Endothelial cell of umbilical vein (primary cell): ENCODE data around the gene GAN. TPM values are rescaled to one million over a fixed set of nuclear protein-coding genes. Genes with fewer than 3 reads are reported as not detected.

Experiments used
- BruUV-seq: library from RNA; stranded (reverse); fragments of 400-500 nt; replicated peaks from 2 replicates; lab custom pipeline; 2021; lab: Mats Ljungman, UMichigan
- CTCF ChIA-PET: fragments of 300-600, 350-600 bp; sonication (Branson Sonifier 250); formaldehyde crosslinking; loops from one replicate; lab custom pipeline; 2021; ENCODE audit warnings: antibody characterized with exemption, inconsistent platforms; lab: Charles Lee
- POLR2A ChIA-PET: fragments of 300-600, 350-600 bp; sonication (Branson Sonifier 250); formaldehyde crosslinking; loops from one replicate; lab custom pipeline; 2021; ENCODE audit warnings: antibody characterized with exemption, inconsistent platforms; lab: Charles Lee
- DNase-seq: peaks from one replicate; pipeline ENCODE4 v3.0.0-alpha.2; 2011; ENCODE audit warnings: low read depth, low spot score
- FAIRE-seq: peaks from 2 replicates; lab custom pipeline; 2011; peaks lifted over from hg19 to GRCh38; lab: Jason Lieb, UNC
- H2AFZ ChIP-seq: 2 replicates; pipeline ENCODE4 v1.6.0; 2012; ENCODE audit warnings: low read depth, low read length, control low read depth, inconsistent platforms
- H3K27ac ChIP-seq: 2 replicates; pipeline ENCODE4 v1.5.1; 2011; ENCODE audit warnings: low read depth, mild to moderate bottlenecking, control low read depth, low read length, moderate library complexity; ENCODE audit not compliant: insufficient read depth
- H3K27me3 ChIP-seq, 2 experiments: 2 replicates each; pipeline versions ENCODE4 v1.6.0 to v1.6.1; 2011; ENCODE audit warnings: low read length in 2 of 2, mixed read lengths in 1 of 2; ENCODE audit not compliant: control insufficient read depth in 2 of 2, insufficient read depth in 2 of 2
- H3K36me3 ChIP-seq, 2 experiments: 2 replicates in 1 of 2; 3 replicates in 1 of 2; pipeline ENCODE4 v1.5.1; 2011; ENCODE audit warnings: low read length in 2 of 2, mild to moderate bottlenecking in 1 of 2, moderate library complexity in 1 of 2; ENCODE audit not compliant: control insufficient read depth in 2 of 2, insufficient read depth in 2 of 2; ENCODE audit errors: extremely low read depth in 1 of 2
- H3K4me1 ChIP-seq: 3 replicates; pipeline ENCODE4 v1.5.1; 2011; ENCODE audit warnings: mild to moderate bottlenecking, low read length; ENCODE audit not compliant: control insufficient read depth, insufficient read depth; ENCODE audit errors: extremely low read depth
- H3K4me2 ChIP-seq: 2 replicates; pipeline ENCODE4 v1.6.1; 2011; ENCODE audit warnings: low read length, control low read depth, mixed read lengths; ENCODE audit not compliant: insufficient read depth
- H3K4me3 ChIP-seq, 3 experiments: fragments of 200-600 bp in 1 of 3; sonication (generic), shearing (Covaris generic) in 1 of 3; replicated peaks in 1 of 3; 2 replicates each; pipeline ENCODE4 v1.5.1; 2011 to 2016; ENCODE audit warnings: control low read depth in 3 of 3, low read length in 3 of 3, mild to moderate bottlenecking in 2 of 3, inconsistent platforms in 1 of 3, low read depth in 1 of 3, moderate library complexity in 1 of 3; ENCODE audit not compliant: insufficient read depth in 1 of 3
- H3K79me2 ChIP-seq: 2 replicates; pipeline ENCODE4 v1.6.0; 2012; ENCODE audit warnings: low read length, inconsistent platforms; ENCODE audit not compliant: control insufficient read depth, insufficient read depth
- H3K9ac ChIP-seq: replicated peaks from 2 replicates; pipeline ENCODE3; 2011; ENCODE audit warnings: low read length, control low read depth; ENCODE audit not compliant: insufficient read depth; ENCODE audit errors: extremely low read depth
- H3K9me1 ChIP-seq: replicated peaks from 3 replicates; pipeline ENCODE4 v1.6.0; 2011; ENCODE audit warnings: mild to moderate bottlenecking, low read length; ENCODE audit not compliant: control insufficient read depth, insufficient read depth; ENCODE audit errors: extremely low read depth
- H3K9me3 ChIP-seq: replicated peaks from 2 replicates; pipeline ENCODE4 v1.5.1; 2012; ENCODE audit warnings: low read length, inconsistent platforms; ENCODE audit not compliant: control insufficient read depth, insufficient read depth
- H4K20me1 ChIP-seq: replicated peaks from 2 replicates; pipeline ENCODE3; 2011; ENCODE audit warnings: mild to moderate bottlenecking, low read length; ENCODE audit not compliant: control insufficient read depth, insufficient read depth; ENCODE audit errors: extremely low read depth
- CTCF ChIP-seq, 2 donors: IDR thresholded peaks; 1 replicate in 1 of 2; 2 replicates in 1 of 2; pipeline ENCODE4 v1.5.1; 2011; ENCODE audit warnings: low read length in 2 of 2, mild to moderate bottlenecking in 2 of 2, moderate library complexity in 2 of 2, control low read depth in 1 of 2, inconsistent platforms in 1 of 2, low read depth in 1 of 2; ENCODE audit not compliant: insufficient read depth in 1 of 2; ENCODE audit errors: extremely low read depth in 1 of 2
- EZH2 ChIP-seq: IDR thresholded peaks from 2 replicates; pipeline ENCODE4 v1.6.1; 2012; ENCODE audit warnings: borderline replicate concordance, low read depth, mild to moderate bottlenecking, moderate library complexity, low read length, inconsistent platforms; ENCODE audit not compliant: severe bottlenecking
- FOS ChIP-seq: IDR thresholded peaks from 2 replicates; pipeline ENCODE4 v1.6.1; 2011; ENCODE audit warnings: mild to moderate bottlenecking, low read length, moderate library complexity, borderline replicate concordance; ENCODE audit not compliant: insufficient read depth
- GATA2 ChIP-seq: IDR thresholded peaks from 2 replicates; pipeline ENCODE4 v1.7.0; 2011; ENCODE audit warnings: low read depth, mild to moderate bottlenecking, moderate library complexity, mixed read lengths, low read length; ENCODE audit not compliant: insufficient read length, insufficient read depth
- JUN ChIP-seq: IDR thresholded peaks from 2 replicates; pipeline ENCODE4 v1.6.1; 2011; ENCODE audit warnings: borderline replicate concordance, low read depth; ENCODE audit not compliant: insufficient read length, insufficient read depth
- MAX ChIP-seq: IDR thresholded peaks from 2 replicates; pipeline ENCODE4 v1.6.1; 2011; ENCODE audit not compliant: insufficient read depth, insufficient read length
- MYC ChIP-seq: IDR thresholded peaks from one replicate; pipeline ENCODE4 v1.6.1; 2011; ENCODE audit warnings: mild to moderate bottlenecking, low read depth, low read length
- POLR2A ChIP-seq: IDR thresholded peaks from 2 replicates; pipeline ENCODE4 v1.6.1; 2012; ENCODE audit warnings: low read depth, mild to moderate bottlenecking, control low read depth, low read length
- POLR2AphosphoS5 ChIP-seq: IDR thresholded peaks from 2 replicates; pipeline ENCODE4 v1.6.1; 2012; ENCODE audit warnings: low read depth, mild to moderate bottlenecking, control low read depth, low read length, moderate library complexity; ENCODE audit not compliant: insufficient read depth
- dilution Hi-C: fragments of 300-500 bp; cut with MboI; formaldehyde crosslinking; loops from one replicate; pipeline ENCODE4 v1.15.0; 2019; ENCODE audit warnings: low sequenced_read_pairs; ENCODE audit not compliant: extremely low pct_ligation_motif_present
- intact Hi-C: fragments of 100-400 bp; cut with micrococcal nuclease; formaldehyde crosslinking; loops from one replicate; pipeline ENCODE4 v1.10.0; 2022
- polyA plus RNA-seq, 4 experiments: library from polyadenylated mRNA; depleted of rRNA in 3 of 4; stranded (reverse) in 3 of 4; unstranded in 1 of 4; fragments of >200 nt; gene quantifications; 2 replicates each; pipeline versions ENCODE4 v1.2.1 to v1.2.3, GENCODE V29; 2011 to 2012; ENCODE audit warnings: missing spikeins in 1 of 4
- total RNA-seq: library from RNA; stranded (reverse); gene quantifications from 2 replicates; pipeline ENCODE4 v1.2.3, GENCODE V29; 2021

Gene GAN
- total and polyA plus RNA-seq, 2 donors (not counting 3 experiments of a cell fraction or from before 2014, with no cell fraction given) = 1.8 to 11.1 TPM

- Histone ChIP-seq H3K4me2 (no peak overlapping the region), H3K79me2 (no peaks in the 10 kb centered on the region), H3K9me1 (no peaks in the 10 kb centered on the region), H3K27ac (no peak overlapping the region), H2AFZ (no peak overlapping the region), H3K4me3 (no peak overlapping the region), H3K36me3 (no peaks in the 10 kb centered on the region), H3K9me3 (no peaks in the 10 kb centered on the region), H3K27me3 (peaks cover 0 to 1% of the 10 kb centered on the region in 2 experiments), H3K9ac (no peak overlapping the region), H4K20me1 (no peaks in the 10 kb centered on the region), H3K4me1 (no peaks in the 10 kb centered on the region)
- ChIA-PET CTCF (interaction anchor here (1.4 kb wide), 1 partner anchor 53 kb away, joined by 3 read pairs; no protein-coding TSS in a partner anchor), POLR2A (no interaction called here)
- BruUV-seq = no TSS peak
- dilution Hi-C loops (no loop called here), intact Hi-C loops (no loop called here)
- FAIRE-seq (no peak), DNase-seq (no peak)
- no peak for TF ChIP-seq GATA2
- TF ChIP-seq POLR2AphosphoS5 = no peak
- TF ChIP-seq JUN = no peak
- TF ChIP-seq MYC = no peak
- no peak for TF ChIP-seq MAX
- TF ChIP-seq FOS = no peak
- no peak for TF ChIP-seq POLR2A
- no peak for TF ChIP-seq EZH2
- no peak for TF ChIP-seq CTCF (IDR thresholded peaks at IDR 0.05; ENCODE audit: extremely low read depth in 1 of 2, insufficient read depth in 1 of 2, low read depth in 1 of 2, low read length in 2 of 2)
Observed at GRCh38 chr16:81266680-81267095, 48.1 kb upstream of the GAN start.
